HG02623 (cell line): ENCODE data around the gene EBNA1BP2.
"Not testable (repeated sequence)": the region's sequence is repeated elsewhere in the genome, so short reads cannot be mapped to it uniquely, and the experiment has no call there.

Experiments
- ATAC-seq: cut with Tn5 transposase; IDR thresholded peaks from one replicate; pipeline ENCODE4 v1.9.1; 2021; ENCODE audit warnings: moderate library complexity; ENCODE audit not compliant: unreplicated experiment

The EBNA1BP2 gene, protein sequence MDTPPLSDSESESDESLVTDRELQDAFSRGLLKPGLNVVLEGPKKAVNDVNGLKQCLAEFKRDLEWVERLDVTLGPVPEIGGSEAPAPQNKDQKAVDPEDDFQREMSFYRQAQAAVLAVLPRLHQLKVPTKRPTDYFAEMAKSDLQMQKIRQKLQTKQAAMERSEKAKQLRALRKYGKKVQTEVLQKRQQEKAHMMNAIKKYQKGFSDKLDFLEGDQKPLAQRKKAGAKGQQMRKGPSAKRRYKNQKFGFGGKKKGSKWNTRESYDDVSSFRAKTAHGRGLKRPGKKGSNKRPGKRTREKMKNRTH

DNA sequence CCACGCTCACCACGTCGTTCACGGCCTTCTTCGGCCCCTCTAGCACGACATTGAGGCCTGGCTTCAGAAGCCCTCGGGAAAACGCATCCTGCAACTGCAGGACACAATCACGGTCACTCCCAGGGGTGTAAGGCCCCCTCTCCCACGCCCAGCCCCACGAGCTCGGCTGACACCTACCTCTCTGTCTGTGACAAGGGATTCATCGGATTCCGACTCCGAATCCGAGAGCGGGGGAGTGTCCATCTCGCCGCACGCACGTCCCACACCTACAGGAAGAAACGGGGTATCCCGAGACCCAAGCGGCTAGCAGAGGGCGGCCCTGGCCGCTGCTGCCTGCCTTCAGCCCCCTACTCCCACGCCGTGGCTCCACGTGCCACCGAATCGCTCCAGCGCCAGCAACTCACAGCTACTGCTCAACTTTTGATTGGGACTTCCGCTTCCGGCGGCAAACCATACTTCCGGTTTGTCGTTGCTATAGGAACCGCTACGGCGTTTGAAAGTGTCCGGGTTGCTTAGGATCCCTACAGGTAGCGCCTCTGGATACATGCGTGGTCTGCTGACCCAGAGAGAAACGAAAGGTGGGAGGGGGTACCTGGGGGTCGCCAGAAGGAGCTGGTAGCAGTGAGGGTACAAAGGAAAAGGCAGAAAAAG, at the start of gene EBNA1BP2, which contains the start of gene CFAP57:
EBNA1BP2 (minus strand) TSS at position 415 of the 651 bp plus-strand sequence; CDS start at position 243, 172 bp downstream.
CFAP57 (plus strand) TSS at position 455 of the 651 bp plus-strand sequence. CDS start 424 bp downstream, outside the sequence.
- peak; percentile 87 for ATAC-seq

- no peak for ATAC-seq
These were observed 49.7 kb upstream of the EBNA1BP2 start for GRCh38 chr1:43221797-43222196.

DNA sequence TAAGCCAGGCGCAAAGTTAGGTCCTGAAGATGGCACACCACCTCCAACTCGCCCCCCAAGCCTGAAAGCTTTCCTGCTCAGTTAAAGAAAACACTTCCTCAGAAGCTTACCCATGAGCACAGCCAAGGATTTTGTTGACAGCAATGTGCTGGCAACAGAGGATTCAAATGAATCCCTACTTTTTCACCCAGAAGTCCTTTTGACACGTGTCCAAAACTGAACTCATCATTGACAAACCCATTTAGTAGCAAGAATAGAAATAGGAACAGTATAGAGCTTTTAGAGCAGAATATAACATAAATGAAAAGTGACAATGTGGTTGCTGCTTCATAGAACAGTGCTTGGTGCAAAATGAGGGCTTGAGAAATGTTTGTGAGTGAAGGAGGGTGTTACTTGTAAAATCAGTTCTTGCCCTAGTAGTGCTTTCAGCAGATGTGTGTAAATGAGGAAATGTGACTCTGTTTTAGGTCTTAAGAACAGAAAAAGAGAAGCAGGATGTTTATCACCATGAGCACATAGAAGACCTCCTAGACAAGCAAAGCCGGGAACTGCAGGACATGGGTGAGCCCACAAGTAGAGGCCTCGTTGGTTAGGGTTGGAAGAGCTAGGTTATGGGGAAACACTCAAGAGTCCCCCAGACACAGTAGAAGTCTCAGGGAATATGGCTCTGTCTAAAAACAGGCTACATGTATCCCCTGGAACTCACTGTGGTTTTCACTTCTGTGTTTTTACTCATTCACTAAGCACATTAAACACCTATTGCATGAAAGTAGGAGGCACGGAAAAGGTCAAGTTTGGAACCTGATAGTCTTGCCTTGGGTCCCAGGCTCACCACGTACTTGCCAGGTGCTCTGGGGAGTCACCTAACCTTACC, 49.1 kb upstream of the EBNA1BP2 start:
- peak; percentile 72 for ATAC-seq

DNA sequence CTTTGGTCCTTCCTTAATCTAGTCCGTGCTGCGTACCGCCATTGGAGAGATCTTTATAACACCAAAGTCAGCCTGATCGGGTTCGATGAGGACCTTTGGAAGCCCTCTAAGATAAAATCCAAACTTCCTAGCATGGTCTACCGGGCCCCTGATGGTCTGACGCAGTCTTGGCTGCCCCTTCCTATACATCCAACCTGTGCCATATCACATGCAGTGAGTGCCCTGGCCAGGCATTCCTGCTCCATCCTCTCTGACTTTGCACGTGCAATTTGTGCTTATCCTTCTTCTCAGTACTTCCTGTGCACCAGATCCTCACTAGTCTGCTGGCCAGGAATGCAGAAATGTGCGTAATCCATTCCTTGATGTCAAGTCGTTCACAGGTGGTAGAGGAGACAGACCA, 45.7 kb upstream of the EBNA1BP2 start:
- ATAC-seq, result no peak

DNA sequence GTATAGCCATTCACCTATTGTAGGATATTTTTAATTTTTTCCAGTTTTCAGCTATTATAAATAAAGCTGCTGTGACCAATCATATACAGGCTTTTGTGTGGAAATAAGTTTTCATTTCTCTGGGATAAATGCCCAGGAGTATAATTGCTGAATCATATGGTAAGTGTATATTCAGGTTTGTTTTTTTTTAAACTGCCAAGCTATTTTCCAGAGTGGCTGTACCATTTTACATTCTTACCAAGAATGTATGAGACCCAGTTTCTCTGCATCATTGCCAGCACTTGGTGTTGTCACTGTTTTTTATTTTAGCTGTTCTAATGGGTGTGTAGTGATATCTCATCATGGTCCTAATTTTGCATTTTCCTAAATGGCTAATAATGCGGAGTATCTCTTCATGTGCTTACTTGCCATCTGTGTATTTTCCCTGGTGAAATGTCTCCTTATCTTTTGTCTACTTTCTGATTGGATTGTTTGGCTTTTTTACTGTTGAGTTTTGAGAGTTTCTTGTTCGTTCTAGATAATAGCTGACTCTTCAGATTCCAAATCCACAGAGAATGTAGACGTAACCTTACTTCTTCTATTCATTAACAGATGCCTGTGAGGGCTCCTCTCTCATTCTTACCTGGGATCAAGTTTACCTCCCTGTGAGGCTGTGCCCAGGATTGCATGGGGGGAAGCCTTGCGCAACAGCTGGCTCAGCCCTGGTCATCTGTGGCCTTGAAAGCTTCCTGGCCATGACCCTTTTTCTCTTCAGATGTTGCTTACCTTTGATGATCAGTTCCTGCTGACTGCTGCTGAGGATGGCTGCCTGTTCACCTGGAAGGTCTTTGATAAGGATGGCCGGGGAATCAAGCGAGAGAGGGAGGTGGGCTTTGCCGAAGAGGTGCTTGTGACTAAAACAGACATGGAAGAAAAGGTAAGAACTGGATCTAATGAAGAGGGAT, 42.7 kb upstream of the EBNA1BP2 start:
- no peak for ATAC-seq

DNA sequence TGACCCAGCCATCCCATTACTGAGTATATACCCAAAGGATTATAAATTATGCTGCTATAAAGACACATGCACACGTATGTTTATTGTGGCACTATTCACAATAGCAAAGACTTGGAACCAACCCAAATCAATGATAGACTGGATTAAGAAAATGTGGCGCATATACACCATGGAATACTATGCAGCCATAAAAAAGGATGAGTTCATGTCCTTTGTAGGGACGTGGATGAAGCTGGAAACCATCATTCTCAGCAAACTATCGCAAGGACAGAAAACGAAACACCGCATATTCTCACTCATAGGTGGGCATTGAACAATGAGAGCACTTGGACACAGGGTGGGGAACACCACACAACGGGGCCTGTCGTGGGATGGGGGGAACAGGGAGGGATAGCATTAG, 36.2 kb upstream of the EBNA1BP2 start:
- ATAC-seq, result not testable (repeated sequence)

- no peak for ATAC-seq
These were observed 35.3 kb upstream of the EBNA1BP2 start for GRCh38 chr1:43207229-43207853.

- ATAC-seq, result no peak
These were observed 34.6 kb upstream of the EBNA1BP2 start for GRCh38 chr1:43206600-43207228.

- no peak for ATAC-seq
These were observed 33.6 kb upstream of the EBNA1BP2 start for GRCh38 chr1:43205671-43206070.

- no peak for ATAC-seq
These were observed 32.3 kb upstream of the EBNA1BP2 start for GRCh38 chr1:43204394-43204793.

- ATAC-seq, result no peak
These were observed 31.8 kb upstream of the EBNA1BP2 start for GRCh38 chr1:43203859-43204258.

GRCh38 chr1:43199093-43199726, 27.1 kb upstream of the EBNA1BP2 start:
- ATAC-seq, result no peak

GRCh38 chr1:43197343-43198127, 25.4 kb upstream of the EBNA1BP2 start:
- no peak for ATAC-seq

GRCh38 chr1:43194509-43194908, 22.4 kb upstream of the EBNA1BP2 start:
- no peak for ATAC-seq

DNA sequence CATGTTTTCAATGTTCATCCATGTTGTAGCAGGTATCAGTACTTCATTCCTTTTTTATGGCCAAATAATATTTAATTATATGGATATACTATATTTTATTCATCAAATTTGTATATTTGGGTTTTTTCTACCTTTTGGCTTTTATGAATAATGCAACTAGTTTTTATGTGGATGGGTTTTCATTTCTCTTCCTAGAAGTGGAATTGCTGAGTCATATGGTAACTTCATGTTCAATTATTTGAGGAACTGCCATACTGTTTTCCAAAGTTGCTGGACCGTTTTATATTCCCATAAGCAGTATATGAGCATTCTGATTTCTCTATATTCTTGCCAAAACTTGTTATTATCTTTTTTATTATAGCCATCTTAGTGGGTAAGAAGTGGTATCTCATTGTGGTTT, 16.0 kb upstream of the EBNA1BP2 start:
- ATAC-seq, result no peak

- ATAC-seq, result no peak
These were observed 12.9 kb upstream of the EBNA1BP2 start for GRCh38 chr1:43184995-43185394.

- ATAC-seq, result no peak
These were observed 12.3 kb upstream of the EBNA1BP2 start for GRCh38 chr1:43184388-43184787.

DNA sequence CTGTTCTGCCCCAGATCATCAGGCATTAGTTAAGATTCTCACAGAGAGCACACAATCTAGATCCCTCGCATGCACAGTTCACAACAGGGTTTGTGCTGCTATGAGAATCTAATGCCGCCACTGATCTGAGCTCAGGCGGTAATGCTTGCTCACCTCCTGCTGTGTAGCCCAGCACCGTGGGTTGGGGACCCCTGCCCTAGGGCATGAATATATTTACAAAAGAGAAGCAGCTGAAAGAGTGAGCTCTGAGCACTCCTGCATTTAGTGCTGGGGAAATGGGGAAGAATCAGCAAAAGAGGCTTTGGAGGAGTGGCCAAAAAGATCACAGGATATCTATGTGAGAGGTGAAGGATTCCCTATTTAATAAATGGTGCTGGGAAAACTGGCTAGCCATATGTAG, 5.6 kb upstream of the EBNA1BP2 start:
- no peak for ATAC-seq
